ENCODE data around the gene PLK5.
"Not testable (repeated sequence)": the region's sequence is repeated elsewhere in the genome, so short reads cannot be mapped to it uniquely, and the experiment has no call there.

PLK5 gene

GRCh38 chr19:1531587-1531986, 7.7 kb downstream of the PLK5 start:
- no peak overlapping the region for H3K4me3 ChIP-seq (ENCODE audit: low read depth, low read length)
- no peaks in the 10 kb centered on the region for H3K36me3 ChIP-seq (replicated peaks)
- no peaks in the 10 kb centered on the region for H3K27me3 ChIP-seq (replicated peaks)
- in situ Hi-C loops (cut with HindIII; ENCODE audit: low pct_ligation_motif_present, low sequenced_read_pairs) = no loop called here
- no peak for DNase-seq
- H3K27ac ChIP-seq = no peak overlapping the region
- TF ChIP-seq CTCF (IDR thresholded peaks at IDR 0.05; ENCODE audit: low read depth, low read length, missing control alignments) = no peak

- no peak for TF ChIP-seq CTCF (IDR thresholded peaks at IDR 0.05; ENCODE audit: low read depth, low read length, missing control alignments)
- Histone ChIP-seq H3K36me3 (replicated peaks) (no peaks in the 10 kb centered on the region), H3K27me3 (replicated peaks) (no peaks in the 10 kb centered on the region), H3K27ac (no peak overlapping the region), H3K4me3 (ENCODE audit: low read depth, low read length) (no peak overlapping the region)
- DNase-seq = no peak
- in situ Hi-C loops (cut with HindIII; ENCODE audit: low pct_ligation_motif_present, low sequenced_read_pairs) = no loop called here
Observed at GRCh38 chr19:1532003-1532402, 8.1 kb downstream of the PLK5 start.

- Histone ChIP-seq H3K36me3 (replicated peaks) (no peaks in the 10 kb centered on the region), H3K4me3 (ENCODE audit: low read depth, low read length) (no peak overlapping the region), H3K27me3 (replicated peaks) (no peaks in the 10 kb centered on the region), H3K27ac (no peak overlapping the region)
- in situ Hi-C loops (cut with HindIII; ENCODE audit: low pct_ligation_motif_present, low sequenced_read_pairs) = no loop called here
- no peak for DNase-seq
- TF ChIP-seq CTCF (IDR thresholded peaks at IDR 0.05; ENCODE audit: low read depth, low read length, missing control alignments) = no peak
Observed at GRCh38 chr19:1533510-1534150, 9.8 kb downstream of the PLK5 start.

GRCh38 chr19:1534972-1535371, 11.1 kb downstream of the PLK5 start:
- no peak overlapping the region for H3K27ac ChIP-seq
- H3K36me3 ChIP-seq (replicated peaks) = no peaks in the 10 kb centered on the region
- in situ Hi-C loops (cut with HindIII; ENCODE audit: low pct_ligation_motif_present, low sequenced_read_pairs) = no loop called here
- DNase-seq = no peak
- no peaks in the 10 kb centered on the region for H3K27me3 ChIP-seq (replicated peaks)
- no peak overlapping the region for H3K4me3 ChIP-seq (ENCODE audit: low read depth, low read length)
- no peak for TF ChIP-seq CTCF (IDR thresholded peaks at IDR 0.05; ENCODE audit: low read depth, low read length, missing control alignments)

GRCh38 chr19:1535699-1536098, 11.8 kb downstream of the PLK5 start:
- DNase-seq; H3K4me3 ChIP-seq (ENCODE audit: low read depth, low read length); H3K36me3 ChIP-seq (replicated peaks); H3K27me3 ChIP-seq (replicated peaks); in situ Hi-C loops (cut with HindIII; ENCODE audit: low pct_ligation_motif_present, low sequenced_read_pairs); H3K27ac ChIP-seq: not testable (repeated sequence)

GRCh38 chr19:1538978-1539377, 15.1 kb downstream of the PLK5 start:
- no peak overlapping the region for H3K27ac ChIP-seq
- in situ Hi-C loops (cut with HindIII; ENCODE audit: low pct_ligation_motif_present, low sequenced_read_pairs) = no loop called here
- no peaks in the 10 kb centered on the region for H3K27me3 ChIP-seq (replicated peaks)
- DNase-seq = no peak
- no peak overlapping the region for H3K4me3 ChIP-seq (ENCODE audit: low read depth, low read length)
- no peak for TF ChIP-seq CTCF (IDR thresholded peaks at IDR 0.05; ENCODE audit: low read depth, low read length, missing control alignments)
- H3K36me3 ChIP-seq (replicated peaks) = no peaks in the 10 kb centered on the region

GRCh38 chr19:1539749-1540148, 15.9 kb downstream of the PLK5 start:
- H3K36me3 ChIP-seq (replicated peaks); in situ Hi-C loops (cut with HindIII; ENCODE audit: low pct_ligation_motif_present, low sequenced_read_pairs); H3K4me3 ChIP-seq (ENCODE audit: low read depth, low read length); DNase-seq; H3K27me3 ChIP-seq (replicated peaks); H3K27ac ChIP-seq: not testable (repeated sequence)

Data from brain microvascular endothelial cell (primary cell).